Stimulated activated CD4-positive, alpha-beta T cell treated with anti-CD3 and anti-CD28 coated beads, Interleukin-4, amount 100 ng/mL, for 48 hours (primary cell): ENCODE measurements around the gene STX2.
"Not testable (repeated sequence)": the region's sequence is repeated elsewhere in the genome, so short reads cannot be mapped to it uniquely, and the experiment has no call there.

Source experiments
- DNase-seq, 2 donors: peaks; one replicate each; pipeline ENCODE4 v3.0.0-alpha.2; 2020; ENCODE audit warnings: low read depth in 2 of 2

Gene STX2

DNA sequence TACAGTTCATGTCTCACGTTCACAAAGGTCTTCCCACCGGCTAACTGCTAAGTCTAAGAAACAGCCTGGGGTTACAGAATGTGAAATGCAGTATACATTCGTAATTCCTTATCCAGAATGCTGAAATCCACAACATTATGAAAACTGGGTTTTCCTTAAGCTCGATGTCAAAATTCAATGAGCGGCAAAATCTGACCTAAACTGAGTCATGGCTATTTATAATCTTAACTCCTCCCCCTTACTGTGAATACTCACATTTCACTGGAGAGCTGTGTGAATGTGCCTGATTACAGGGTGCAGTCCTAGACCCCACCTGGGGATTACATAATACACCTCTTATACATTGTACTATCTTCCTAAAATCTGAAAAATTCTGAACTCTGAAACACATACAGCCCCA lies 35.3 kb downstream of the STX2 start:
- no peak for DNase-seq

DNA sequence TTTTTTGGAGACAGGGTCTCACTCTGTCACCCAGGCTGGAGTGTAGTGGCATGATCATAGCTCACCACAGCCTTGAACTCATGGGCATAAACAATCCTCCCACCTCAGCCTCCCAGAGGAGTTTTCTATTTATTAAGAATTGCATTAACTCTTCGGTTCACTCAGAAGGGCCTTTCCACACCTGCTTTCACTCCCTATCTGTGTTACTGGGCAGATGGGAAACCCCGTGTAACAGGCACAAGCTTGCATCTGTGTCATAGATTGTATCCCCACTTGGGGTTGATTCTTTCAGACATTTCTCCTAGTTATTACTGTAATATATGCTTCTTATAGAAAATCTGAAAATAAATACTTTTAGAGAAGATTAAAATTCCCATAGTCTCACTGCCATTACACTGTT lies 38.7 kb downstream of the STX2 start:
- no peak for DNase-seq

- DNase-seq = no peak
Observed at GRCh38 chr12:130799051-130799450, 40.0 kb downstream of the STX2 start.

DNA sequence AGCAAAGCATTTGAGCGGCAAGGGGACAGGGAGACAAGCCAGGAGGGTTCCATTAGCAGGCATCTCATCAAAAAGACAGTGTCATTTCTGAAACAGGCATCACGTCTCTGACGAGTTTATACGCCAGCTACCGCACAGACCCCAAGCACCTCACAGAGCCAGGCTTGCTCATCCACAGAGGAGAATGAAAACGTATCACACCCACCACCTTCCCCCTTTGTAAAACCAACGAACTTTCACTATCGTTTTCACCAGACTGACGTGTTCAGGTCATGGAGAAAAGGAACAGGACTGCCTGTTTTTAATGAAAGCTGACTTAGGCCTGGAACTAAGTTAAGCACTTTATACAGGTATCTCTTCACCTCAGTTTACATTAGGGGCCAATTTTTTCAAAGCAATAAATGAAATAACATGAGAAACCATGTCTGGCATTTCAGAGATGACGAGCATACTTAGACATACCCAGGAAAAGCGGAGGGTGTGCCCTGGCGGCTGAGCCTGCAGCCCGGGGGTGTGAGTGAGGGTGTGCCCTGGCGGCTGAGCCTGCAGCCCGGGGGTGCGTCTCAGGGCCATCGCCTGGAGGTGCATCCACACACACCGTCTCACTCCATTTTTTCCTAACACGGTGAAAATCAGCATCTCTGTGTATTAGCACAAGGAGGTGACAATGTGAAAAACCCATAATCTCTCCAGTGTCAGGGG lies 41.9 kb downstream of the STX2 start:
- DNase-seq = peak; percentile 15 to 49

- DNase-seq = no peak
Observed at GRCh38 chr12:130795906-130796305, 43.1 kb downstream of the STX2 start.

GRCh38 chr12:130793554-130793849 lies 45.5 kb downstream of the STX2 start:
- DNase-seq = no peak

DNA sequence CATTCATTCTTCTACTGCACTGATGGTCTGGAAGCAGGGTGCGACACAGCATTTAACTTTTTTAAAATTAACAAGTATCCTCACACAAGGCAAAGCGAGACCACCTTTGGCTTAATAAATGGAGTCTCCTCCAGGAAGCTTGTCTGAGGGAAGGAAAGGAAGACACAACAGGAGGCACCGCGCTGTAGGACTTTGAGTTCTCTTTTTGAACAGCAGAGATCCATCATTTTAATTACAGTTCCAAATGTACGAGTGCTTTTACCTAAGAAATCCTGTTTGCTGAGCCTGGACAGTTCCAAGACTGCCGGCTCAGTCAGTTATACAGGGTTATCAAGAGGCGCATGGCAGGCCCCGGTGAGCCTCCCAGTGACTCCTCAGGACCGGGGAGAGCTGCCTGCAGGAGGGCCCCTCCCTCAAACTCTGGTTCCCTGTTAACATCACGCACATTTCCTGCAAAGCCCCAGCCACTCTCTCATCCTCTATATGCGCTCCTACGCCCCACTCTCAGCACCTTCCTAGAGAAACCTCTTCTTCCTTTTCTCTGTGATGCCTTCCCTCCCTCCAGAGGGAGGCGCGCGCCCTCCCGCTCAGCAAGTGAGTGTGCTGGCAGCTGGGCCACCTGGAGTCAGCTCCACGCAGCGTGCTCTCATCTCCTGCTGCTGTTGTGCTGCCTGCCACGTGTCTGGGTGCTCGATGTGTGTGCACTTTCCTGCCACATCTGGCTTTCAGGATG lies 46.1 kb downstream of the STX2 start:
- no peak for DNase-seq

DNA sequence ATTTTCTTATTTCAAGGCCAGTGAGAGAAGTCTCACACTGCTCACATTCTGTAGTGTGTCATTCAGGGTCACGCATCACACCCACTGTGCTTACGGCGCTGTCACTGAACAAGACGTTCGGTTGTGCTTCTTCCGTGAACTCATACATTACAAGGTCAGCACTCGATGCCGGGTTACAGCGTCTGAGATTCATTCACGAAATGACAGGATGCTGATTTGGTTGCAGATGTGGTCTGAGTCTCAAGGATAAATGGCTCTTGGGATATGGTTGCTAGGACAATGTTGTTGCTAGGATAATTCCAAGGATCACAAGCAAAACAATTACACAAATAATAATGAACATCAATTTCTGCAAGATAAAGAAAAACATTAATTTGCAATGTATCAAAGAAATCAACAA lies 47.4 kb downstream of the STX2 start:
- DNase-seq = no peak

DNA sequence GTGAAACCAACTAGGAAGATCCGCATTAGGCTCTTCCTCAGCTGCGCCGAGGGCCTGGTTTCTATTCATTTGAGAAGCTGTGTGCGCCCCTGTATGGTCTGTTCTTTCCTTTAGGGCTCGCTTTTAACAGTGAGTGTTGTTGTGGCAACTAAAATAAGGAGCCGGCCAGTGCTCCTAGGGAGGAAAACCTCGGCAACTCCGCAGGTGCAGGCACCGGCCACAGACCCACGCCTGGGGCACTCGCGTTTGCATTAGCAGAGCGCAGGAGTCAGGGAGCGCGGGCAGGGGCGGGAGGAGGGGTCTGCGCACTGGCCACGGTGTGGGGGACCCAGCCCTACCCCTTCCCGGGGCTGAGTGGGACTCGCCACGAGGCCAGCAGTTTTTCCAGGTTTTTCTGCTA lies 50.5 kb downstream of the STX2 start:
- no peak for DNase-seq

- DNase-seq = no peak
Observed at GRCh38 chr12:130787445-130788410, 51.3 kb downstream of the STX2 start.

GRCh38 chr12:130787041-130787440 lies 52.0 kb downstream of the STX2 start:
- no peak for DNase-seq

DNA sequence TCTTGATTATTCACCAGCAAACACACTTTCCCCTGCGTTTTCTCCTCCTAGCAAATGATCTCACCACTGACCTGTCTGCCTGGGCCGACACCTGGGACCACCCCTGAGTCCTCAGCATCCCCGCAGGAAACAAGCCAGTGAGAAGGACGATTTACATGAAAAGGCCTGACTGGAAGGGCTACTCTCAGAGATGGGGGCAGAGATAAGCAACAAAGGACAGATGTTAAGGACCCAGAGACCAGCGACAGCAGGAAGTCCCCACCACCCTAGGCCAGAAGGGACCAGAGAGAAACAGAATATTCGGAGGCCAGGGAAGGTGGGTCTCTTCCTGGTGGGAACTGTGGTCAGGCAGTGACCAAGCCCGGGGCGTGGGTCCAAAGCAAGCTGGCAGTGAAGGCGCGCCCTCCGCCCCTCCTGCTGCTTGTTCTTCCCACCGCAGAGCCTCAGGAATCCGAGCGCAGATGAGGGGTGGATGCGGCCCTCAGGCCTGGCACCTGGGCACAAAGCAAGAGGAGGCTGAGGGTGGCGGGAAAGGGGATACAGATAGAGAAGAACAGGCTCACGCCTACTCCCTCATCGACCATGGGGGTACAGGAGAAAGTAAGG lies 55.8 kb downstream of the STX2 start:
- DNase-seq = no peak

- DNase-seq = not testable (repeated sequence)
Observed at GRCh38 chr12:130782245-130782644, 56.8 kb downstream of the STX2 start.

DNA sequence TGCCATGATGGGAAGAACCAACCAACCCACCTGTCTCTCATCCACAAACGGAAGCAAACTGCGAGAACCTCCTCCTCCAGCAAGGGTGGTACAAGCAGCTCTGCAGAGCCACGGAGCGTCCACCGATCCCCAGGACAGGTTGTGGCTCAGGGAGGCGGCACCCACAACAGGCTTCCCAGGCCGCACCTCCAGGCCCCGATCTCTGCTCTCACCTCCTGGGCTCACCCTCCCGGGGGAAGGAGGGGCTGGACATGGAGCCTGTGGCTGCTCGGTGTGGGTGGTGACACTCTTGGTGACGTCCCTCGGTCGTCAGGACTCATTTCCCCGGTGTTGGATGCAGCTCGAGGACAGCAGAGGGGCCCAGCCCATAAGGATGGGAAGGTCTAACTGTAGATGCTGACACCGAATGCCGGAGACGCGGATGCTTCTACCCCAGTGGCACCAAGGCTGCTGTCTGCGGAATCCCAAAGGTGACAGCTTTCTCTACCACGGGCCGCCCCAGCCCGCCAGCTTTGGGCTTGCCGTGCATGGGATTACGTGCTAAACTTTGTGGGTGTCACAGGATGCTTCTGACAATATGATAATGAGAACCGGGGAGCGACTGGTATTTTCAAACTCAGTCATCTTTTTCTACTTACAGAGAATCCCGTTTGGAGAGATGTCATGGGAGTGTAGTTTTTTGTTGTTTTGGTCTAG lies 58.0 kb downstream of the STX2 start:
- DNase-seq = no peak

DNA sequence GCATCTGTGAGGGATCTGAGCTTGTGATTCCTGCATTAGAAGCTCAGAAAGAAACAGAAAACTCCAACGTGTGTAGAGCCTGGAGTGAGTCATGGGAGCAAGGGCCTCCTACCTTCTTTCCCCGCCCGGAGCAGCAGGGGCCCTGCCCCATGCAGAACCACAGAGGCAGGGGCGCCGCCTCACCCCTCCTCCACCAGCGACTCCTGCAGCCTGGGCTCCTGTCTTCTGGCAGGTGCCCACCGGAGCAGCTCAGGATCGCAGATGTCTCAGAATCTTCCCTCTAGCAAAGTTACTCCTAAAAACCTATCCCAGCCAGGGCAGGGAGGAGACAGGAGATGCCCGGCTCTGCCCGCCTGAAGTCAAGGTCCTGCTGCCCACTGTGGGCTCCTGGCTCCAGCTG lies 58.7 kb downstream of the STX2 start:
- DNase-seq = no peak

- no peak for DNase-seq
Observed at GRCh38 chr12:130778776-130779175, 60.3 kb downstream of the STX2 start.

GRCh38 chr12:130776857-130777339 lies 62.2 kb downstream of the STX2 start:
- DNase-seq = no peak

DNA sequence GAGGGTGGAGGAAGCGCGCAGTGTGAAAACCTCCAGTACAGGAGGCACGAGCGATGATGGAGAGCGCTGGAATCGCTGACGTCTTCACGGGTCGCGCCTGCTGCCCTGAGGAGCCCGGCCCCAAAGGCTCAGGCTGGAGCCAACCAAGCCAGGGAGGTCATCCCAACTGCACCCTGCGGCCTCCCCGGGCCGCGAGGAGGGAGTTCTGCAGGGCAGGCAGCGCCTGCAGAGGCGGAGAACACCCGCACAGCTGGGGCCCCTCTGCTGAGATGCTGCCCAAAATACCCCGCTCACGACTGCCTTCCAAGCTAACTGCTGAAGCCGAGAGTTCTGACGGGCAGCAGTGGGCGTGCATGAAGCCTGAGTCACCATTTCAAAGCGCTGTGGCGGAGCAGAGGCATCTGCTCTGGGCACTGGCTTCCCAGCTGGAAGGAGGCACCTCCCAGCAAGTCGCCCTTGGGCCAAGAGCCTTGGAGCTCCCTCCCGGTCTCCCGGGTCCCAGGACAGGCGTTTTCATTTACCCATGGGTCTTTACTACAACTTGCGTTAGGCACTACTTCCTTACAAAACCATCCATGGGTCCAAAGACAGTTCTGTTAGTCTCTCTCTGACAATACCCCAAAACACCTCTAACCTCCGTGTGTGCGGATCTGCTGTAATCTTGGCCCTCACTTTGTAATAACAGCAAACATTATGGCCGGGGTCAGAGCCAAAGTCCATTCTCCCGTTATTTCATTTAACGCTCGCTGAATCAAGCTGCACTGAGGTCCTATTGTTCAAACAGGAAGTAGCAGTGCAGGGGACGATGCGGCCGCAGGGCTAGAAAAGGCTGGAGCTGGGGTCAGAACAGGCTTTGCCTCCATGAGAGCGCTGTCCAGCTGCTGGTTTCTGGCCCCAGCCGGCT lies 62.8 kb downstream of the STX2 start:
- peak; percentile 54 to 71 for DNase-seq

GRCh38 chr12:130770413-130771028 lies 68.5 kb downstream of the STX2 start:
- no peak for DNase-seq

- no peak for DNase-seq
Observed at GRCh38 chr12:130768120-130768519, 70.9 kb downstream of the STX2 start.
